Astrocyte of the cerebellum (primary cell): Measurements from ENCODE around the gene SRPK1.
"Not testable (repeated sequence)": the region's sequence is repeated elsewhere in the genome, so short reads cannot be mapped to it uniquely, and the experiment has no call there.

Source experiments
- DNase-seq: peaks from one replicate; pipeline ENCODE4 v3.0.0-alpha.2; 2011; ENCODE audit warnings: low read depth
- H3K4me3 ChIP-seq: 2 replicates; pipeline ENCODE4 v1.5.1; 2011; ENCODE audit warnings: mild to moderate bottlenecking, low read depth, low read length, moderate library complexity
- in situ Hi-C: cut with HindIII; loops from 2 replicates; pipeline ENCODE4 v1.10.0; 2017; ENCODE audit warnings: low sequenced_read_pairs
- TF ChIP-seq, protein P1 (sequence below): IDR thresholded peaks from 2 replicates; pipeline ENCODE4 v1.5.1; 2012; ENCODE audit warnings: low read length, low read depth, moderate library complexity, mild to moderate bottlenecking; ENCODE audit errors: missing control alignments

The SRPK1 gene

GRCh38 chr6:35919827-35920751, 809 bp downstream of the SRPK1 start:
- in situ Hi-C loops: no loop called here
- TF ChIP-seq, protein P1, sequence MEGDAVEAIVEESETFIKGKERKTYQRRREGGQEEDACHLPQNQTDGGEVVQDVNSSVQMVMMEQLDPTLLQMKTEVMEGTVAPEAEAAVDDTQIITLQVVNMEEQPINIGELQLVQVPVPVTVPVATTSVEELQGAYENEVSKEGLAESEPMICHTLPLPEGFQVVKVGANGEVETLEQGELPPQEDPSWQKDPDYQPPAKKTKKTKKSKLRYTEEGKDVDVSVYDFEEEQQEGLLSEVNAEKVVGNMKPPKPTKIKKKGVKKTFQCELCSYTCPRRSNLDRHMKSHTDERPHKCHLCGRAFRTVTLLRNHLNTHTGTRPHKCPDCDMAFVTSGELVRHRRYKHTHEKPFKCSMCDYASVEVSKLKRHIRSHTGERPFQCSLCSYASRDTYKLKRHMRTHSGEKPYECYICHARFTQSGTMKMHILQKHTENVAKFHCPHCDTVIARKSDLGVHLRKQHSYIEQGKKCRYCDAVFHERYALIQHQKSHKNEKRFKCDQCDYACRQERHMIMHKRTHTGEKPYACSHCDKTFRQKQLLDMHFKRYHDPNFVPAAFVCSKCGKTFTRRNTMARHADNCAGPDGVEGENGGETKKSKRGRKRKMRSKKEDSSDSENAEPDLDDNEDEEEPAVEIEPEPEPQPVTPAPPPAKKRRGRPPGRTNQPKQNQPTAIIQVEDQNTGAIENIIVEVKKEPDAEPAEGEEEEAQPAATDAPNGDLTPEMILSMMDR: no peak

DNA sequence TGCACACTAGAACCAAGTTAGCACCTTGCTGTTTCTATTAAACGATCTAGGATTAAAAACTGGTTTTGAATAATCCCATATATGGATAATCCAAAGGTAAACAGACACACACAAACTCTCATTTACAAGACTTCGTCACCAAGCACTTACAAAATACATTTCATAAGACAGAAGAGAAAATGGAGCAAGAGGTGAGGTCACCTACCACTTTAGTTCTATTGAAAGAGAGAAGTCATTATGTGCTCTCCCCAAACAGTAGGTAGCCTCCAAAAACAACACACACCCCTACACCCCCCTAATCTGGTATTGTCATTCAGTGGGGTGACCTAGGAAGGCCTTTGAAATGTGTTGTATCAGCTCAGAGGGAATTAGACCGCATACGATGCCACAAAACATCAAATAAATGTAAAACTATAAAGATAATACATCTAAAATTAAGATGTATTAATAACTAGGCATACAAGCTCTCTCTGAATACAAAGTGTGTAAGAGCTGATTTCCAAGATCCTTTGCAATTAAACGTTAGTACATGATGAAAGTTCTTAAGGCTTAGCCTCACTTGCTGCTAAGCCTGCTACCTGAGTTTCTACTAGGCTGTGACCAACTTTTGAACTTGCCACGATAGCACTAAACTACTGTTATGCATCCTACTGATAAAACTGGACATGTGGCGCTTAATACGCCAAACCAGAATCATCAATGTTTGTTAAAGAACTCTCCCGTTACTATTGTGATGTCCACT, 1.6 kb downstream of the SRPK1 start:
- DNase-seq: no peak
- in situ Hi-C loops: no loop called here
- TF ChIP-seq, protein P1: no peak
- peak overlapping the region; percentile 72 for H3K4me3 ChIP-seq

More at GRCh38 chr6:35919827-35920751, 809 bp downstream of the SRPK1 start:
- peak overlapping the region; percentile 72 for H3K4me3 ChIP-seq
- DNase-seq: no peak

DNA sequence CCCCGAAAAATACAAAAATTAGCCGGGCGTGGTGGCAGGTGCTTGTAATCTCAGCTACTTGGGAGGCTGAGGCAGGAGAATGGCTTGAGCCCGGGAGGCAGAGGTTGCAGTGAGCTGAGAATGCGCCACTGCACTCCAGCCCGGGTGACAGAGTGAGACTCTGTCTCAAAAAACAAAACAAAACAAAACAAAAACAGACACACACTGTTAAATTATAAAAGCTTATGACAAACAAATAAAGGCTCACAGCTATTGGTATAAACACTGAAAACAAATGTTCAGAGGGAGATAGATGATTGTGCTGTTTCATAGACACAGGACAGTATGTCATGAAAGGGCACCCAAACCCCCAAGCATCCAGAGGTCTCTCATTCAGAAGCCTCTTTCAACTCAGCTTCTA, 4.0 kb downstream of the SRPK1 start:
- in situ Hi-C loops, H3K4me3 ChIP-seq: not testable (repeated sequence)

GRCh38 chr6:35916056-35916455, 4.8 kb downstream of the SRPK1 start:
- DNase-seq: no peak
- TF ChIP-seq, protein P1: no peak
- in situ Hi-C loops: no loop called here
- no peak overlapping the region for H3K4me3 ChIP-seq

More for the DNA sequence above, 4.0 kb downstream of the SRPK1 start:
- DNase-seq: not testable (repeated sequence)

GRCh38 chr6:35914536-35914935, 6.4 kb downstream of the SRPK1 start:
- in situ Hi-C loops: no loop called here
- no peak for DNase-seq
- TF ChIP-seq, protein P1: no peak
- H3K4me3 ChIP-seq: no peak overlapping the region

DNA sequence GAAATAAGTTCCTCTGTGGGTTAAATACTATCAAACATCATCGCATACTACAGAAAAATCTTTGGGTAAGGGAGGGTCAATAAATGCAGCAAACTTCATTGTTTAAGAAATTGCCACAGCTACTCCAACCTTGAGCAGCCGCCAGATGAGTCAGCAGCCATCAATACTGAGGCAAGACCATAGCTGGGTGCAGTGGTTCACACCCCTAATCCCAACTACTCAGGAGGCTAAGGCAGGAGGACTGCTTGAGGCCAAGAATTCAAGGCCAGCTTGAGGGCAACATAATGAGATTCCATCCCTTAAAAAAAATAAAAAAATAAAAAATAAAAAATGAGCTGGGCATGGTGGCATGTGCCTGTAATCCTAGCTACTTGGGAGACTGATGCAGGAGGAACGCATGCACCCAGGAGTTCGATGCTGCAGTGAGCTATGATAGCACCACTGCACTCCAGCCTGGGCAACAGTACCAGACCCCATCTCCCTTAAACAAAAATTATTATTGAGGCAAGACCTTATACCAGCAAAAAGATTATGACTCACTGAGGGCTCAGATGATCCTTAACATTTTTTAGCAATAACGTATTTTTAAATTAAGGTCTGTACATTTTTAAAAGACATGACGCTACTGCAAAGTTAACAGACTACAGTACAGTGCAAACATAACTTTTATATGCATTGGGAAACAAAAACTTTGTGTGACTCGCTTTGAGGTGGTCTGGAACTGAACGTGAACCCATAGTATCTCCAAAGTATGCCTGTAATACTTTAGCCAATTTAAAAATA, 8.8 kb downstream of the SRPK1 start:
- no peak for DNase-seq
- in situ Hi-C loops: no loop called here
- TF ChIP-seq, protein P1: no peak
- H3K4me3 ChIP-seq: no peak overlapping the region

DNA sequence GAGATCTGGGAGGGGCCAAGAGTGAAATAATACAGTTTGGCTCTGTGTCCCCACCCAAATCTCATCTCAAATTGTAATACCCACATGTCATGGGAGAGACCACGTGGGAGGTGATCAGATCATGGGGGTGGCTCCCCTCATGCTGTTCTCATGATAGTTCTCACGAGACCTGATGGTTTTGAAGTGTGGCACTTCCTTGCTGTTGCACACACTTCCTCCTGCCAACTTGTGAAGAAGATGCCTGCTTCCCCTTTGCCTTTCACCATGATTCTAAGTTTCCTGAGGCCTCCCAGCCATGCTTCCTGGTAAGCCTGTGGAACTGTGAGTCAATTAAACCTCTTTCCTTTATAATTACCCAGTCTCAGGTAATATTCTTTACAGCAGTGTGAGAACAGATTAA, 11.3 kb downstream of the SRPK1 start:
- DNase-seq, H3K4me3 ChIP-seq, in situ Hi-C loops: not testable (repeated sequence)

DNA sequence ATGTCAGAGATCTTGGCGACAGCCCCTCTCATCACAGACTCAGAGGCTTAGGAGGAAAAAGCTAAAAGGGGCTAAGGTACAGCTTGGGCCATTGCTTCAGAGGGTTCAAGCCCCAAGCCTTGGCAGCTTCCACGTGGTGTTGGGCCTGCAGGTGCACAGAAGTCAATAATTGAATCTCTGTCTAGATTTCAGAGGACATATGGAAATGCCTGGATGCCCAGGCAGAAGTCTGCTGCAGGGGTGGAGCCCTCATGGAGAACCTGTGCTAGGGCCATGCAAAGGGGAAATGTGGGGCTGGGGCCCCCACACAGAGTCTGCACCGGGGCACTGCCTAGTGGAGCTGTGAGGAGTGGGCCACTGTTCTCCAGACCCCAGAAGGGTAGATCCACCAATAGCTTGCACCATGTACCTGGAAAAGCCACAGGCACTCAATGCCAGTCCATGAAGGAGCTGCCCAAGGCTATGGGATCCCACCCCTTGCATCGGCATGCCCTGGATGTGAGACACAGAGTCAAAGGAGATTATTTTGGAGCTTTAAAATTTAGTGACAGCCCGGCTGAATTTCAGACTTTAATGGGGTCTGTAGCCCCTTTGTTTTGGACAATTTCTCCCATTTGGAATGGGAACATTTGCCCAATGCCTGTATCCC, 12.0 kb downstream of the SRPK1 start:
- DNase-seq, H3K4me3 ChIP-seq, in situ Hi-C loops: not testable (repeated sequence)
